Measurements from ENCODE around the gene HMCES.

HMCES gene

DNA sequence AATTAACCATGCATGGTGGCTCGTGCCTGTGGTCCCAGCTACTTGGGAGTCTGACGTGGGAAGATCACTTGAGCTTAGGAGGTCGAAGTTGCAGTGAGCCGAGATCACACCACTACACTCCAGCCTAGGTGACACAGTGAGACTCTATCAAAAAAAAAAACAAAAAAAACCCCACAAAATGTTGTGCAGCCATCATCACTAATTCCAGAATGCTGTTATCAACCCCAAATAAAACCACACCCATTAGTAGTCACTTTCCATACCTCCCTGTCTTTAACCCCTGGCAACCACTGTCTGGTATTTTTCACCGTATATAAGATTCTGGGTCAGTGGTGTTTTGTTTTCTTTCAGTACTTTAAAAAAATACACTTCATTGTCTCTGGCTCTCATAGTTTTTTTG lies 16.6 kb downstream of the HMCES start:
- ATAC-seq, result no peak
- no peak for TF ChIP-seq OSR1 (CRISPR knock-in tag; IDR thresholded peaks at IDR 0.05)
- no peak for TF ChIP-seq ZFP3 (CRISPR knock-in tag; IDR thresholded peaks at IDR 0.05)
- no peak for TF ChIP-seq SNAI2 (CRISPR knock-in tag; IDR thresholded peaks at IDR 0.05)
- no peak for TF ChIP-seq ZNF565 (CRISPR knock-in tag; conservative IDR thresholded peaks at IDR 0.05; ENCODE audit: low read depth)
- TF ChIP-seq TSHZ2 (CRISPR knock-in tag; IDR thresholded peaks at IDR 0.05), result no peak
- TF ChIP-seq ESRRG (CRISPR knock-in tag; IDR thresholded peaks at IDR 0.05), result no peak
- no peak for TF ChIP-seq ARNTL (CRISPR knock-in tag; IDR thresholded peaks at IDR 0.05; ENCODE audit: borderline replicate concordance, low read depth)
- no peak for TF ChIP-seq POU6F1 (CRISPR knock-in tag; IDR thresholded peaks at IDR 0.05; ENCODE audit: borderline replicate concordance, low read depth)
- TF ChIP-seq ISL1 (CRISPR knock-in tag; IDR thresholded peaks at IDR 0.05), result no peak
- TF ChIP-seq, protein P1, sequence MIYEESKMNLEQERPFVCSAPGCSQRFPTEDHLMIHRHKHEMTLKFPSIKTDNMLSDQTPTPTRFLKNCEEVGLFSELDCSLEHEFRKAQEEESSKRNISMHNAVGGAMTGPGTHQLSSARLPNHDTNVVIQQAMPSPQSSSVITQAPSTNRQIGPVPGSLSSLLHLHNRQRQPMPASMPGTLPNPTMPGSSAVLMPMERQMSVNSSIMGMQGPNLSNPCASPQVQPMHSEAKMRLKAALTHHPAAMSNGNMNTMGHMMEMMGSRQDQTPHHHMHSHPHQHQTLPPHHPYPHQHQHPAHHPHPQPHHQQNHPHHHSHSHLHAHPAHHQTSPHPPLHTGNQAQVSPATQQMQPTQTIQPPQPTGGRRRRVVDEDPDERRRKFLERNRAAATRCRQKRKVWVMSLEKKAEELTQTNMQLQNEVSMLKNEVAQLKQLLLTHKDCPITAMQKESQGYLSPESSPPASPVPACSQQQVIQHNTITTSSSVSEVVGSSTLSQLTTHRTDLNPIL (CRISPR knock-in tag; IDR thresholded peaks at IDR 0.05; ENCODE audit: low read depth), result no peak
- TF ChIP-seq BACH2 (CRISPR knock-in tag; IDR thresholded peaks at IDR 0.05; ENCODE audit: borderline replicate concordance), result no peak
- TF ChIP-seq PATZ1 (CRISPR knock-in tag; IDR thresholded peaks at IDR 0.05; ENCODE audit: borderline replicate concordance), result no peak
- no peak for TF ChIP-seq CSDC2 (CRISPR knock-in tag; IDR thresholded peaks at IDR 0.05)
- TF ChIP-seq TOX (CRISPR knock-in tag; IDR thresholded peaks at IDR 0.05; ENCODE audit: borderline replicate concordance), result no peak
- no peak for TF ChIP-seq ZC3H10 (CRISPR knock-in tag; IDR thresholded peaks at IDR 0.05)
- TF ChIP-seq ZNF70 (CRISPR knock-in tag; IDR thresholded peaks at IDR 0.05), result no peak
- no peak for TF ChIP-seq CSRNP3 (CRISPR knock-in tag; IDR thresholded peaks at IDR 0.05)
- no peak for TF ChIP-seq PPARA (CRISPR knock-in tag; IDR thresholded peaks at IDR 0.05; ENCODE audit: borderline replicate concordance)

- peak; percentile 46; the same call in 1 of the 3 replicates for ATAC-seq
These were observed 25.7 kb downstream of the HMCES start for GRCh38 chr3:129304146-129304961.

More at GRCh38 chr3:129304146-129304961, 25.7 kb downstream of the HMCES start:
- no peak for TF ChIP-seq ARNTL (CRISPR knock-in tag; IDR thresholded peaks at IDR 0.05; ENCODE audit: borderline replicate concordance, low read depth)
- TF ChIP-seq OSR1 (CRISPR knock-in tag; IDR thresholded peaks at IDR 0.05), result no peak
- TF ChIP-seq TOX (CRISPR knock-in tag; IDR thresholded peaks at IDR 0.05; ENCODE audit: borderline replicate concordance), result no peak
- no peak for TF ChIP-seq TCF4 (CRISPR knock-in tag; IDR thresholded peaks at IDR 0.05; ENCODE audit: borderline replicate concordance)
- TF ChIP-seq, protein P1 (CRISPR knock-in tag; IDR thresholded peaks at IDR 0.05; ENCODE audit: low read depth), result no peak
- no peak for TF ChIP-seq ZC3H10 (CRISPR knock-in tag; IDR thresholded peaks at IDR 0.05)
- no peak for TF ChIP-seq GLIS3 (CRISPR knock-in tag; IDR thresholded peaks at IDR 0.05)
- TF ChIP-seq PPARA (CRISPR knock-in tag; IDR thresholded peaks at IDR 0.05; ENCODE audit: borderline replicate concordance), result no peak
- TF ChIP-seq SNAI2 (CRISPR knock-in tag; IDR thresholded peaks at IDR 0.05), result no peak
- no peak for TF ChIP-seq CSRNP3 (CRISPR knock-in tag; IDR thresholded peaks at IDR 0.05)
- TF ChIP-seq ZNF70 (CRISPR knock-in tag; IDR thresholded peaks at IDR 0.05), result no peak
- no peak for TF ChIP-seq ISL1 (CRISPR knock-in tag; IDR thresholded peaks at IDR 0.05)

Data from SK-N-SH treated with all-trans-retinoic acid at 6 μM for 48 hours (cell line).